ENCODE data around the gene ANKRD55.
"Not testable (repeated sequence)": the region's sequence is repeated elsewhere in the genome, so short reads cannot be mapped to it uniquely, and the experiment has no call there.

Gene ANKRD55

DNA sequence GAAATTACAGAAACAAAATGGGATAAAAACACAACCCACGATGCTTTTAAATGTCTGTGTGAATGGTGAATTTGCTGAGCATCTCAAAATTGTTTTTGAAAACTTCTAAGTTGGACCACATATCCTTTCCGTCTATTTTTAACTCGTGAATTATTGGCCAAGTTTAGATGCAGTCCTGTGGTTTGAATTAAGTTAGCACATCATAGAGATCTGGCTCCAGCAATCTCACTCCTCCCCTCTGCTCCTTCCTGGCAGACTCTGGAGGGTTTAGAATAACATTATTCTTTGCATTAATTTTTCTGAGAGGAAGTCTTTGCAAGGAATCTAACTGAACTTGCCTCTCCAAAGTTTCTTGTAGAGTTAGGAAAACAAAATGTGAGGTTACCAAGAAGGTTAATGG lies 14.5 kb upstream of the ANKRD55 start:
- in situ Hi-C loops (cut with HindIII; ENCODE audit: low pct_unique_long_range_greater_than_20kb, low sequenced_read_pairs), result no loop called here
- DNase-seq (ENCODE audit: low read depth in 1 of 2, low spot score in 1 of 2), result no peak
- no peak for TF ChIP-seq JUND (IDR thresholded peaks at IDR 0.05; ENCODE audit: low read depth)

DNA sequence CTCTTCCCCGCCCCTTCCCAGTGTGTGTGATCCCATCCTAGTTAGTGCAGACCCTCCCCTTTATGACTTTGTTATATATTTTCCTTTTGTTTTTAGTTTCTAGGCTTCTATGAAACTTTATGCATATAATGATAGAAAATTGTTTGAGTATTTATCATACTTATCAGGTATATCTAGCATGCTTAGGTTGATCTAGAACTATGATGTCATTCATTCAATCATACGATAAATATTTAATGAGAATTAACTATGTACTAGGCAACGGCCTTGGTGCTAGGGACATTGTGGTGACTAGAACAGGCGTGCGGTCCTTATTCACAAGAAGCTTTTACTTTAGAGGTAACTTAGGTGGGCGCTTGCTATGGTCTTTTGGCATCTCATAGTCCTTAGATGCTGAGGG lies 13.6 kb upstream of the ANKRD55 start:
- TF ChIP-seq JUND (IDR thresholded peaks at IDR 0.05; ENCODE audit: low read depth), result no peak
- DNase-seq (ENCODE audit: low read depth in 1 of 2, low spot score in 1 of 2), result no peak
- in situ Hi-C loops (cut with HindIII; ENCODE audit: low pct_unique_long_range_greater_than_20kb, low sequenced_read_pairs), result no loop called here

DNA sequence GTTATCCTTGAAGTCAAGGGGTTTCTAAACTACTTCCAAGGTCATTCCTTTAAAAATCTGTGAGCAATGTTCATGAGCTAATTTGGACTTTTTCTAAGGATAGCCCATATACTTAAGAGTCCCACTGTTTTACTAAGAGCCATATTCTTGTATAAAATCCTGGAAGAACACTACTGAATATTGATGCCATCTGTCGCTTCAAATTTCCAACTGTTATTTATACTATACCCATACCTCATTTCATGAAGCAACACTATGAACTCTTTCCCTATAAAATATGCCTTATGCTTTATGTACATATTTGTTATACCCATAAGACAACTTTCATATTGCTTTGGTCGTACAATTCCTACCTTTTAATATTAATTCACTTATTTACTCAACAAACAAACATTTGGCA lies 12.4 kb upstream of the ANKRD55 start:
- DNase-seq (ENCODE audit: low read depth in 1 of 2, low spot score in 1 of 2), result no peak
- TF ChIP-seq JUND (IDR thresholded peaks at IDR 0.05; ENCODE audit: low read depth), result no peak
- in situ Hi-C loops (cut with HindIII; ENCODE audit: low pct_unique_long_range_greater_than_20kb, low sequenced_read_pairs), result no loop called here

DNA sequence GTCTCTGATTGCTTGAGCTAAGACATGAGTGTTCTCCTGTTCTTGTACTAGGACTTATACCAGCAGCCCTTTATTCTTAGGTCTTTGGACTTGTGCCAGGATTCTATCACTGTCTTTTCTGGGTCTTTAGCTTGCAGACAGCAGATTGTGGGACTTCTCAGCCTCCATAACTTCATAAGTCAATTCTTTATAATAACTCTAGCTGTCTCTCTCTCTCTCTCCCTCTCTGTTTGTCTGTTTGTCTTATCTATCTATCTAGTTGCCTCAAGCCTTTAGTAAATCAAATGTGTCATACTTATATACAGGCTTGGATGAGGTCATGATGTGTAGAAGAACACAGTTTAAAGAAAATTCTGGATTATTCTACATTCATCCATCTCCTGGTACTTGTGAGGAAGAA lies 11.5 kb upstream of the ANKRD55 start:
- in situ Hi-C loops (cut with HindIII; ENCODE audit: low pct_unique_long_range_greater_than_20kb, low sequenced_read_pairs), result no loop called here
- DNase-seq (ENCODE audit: low read depth in 1 of 2, low spot score in 1 of 2), result no peak
- TF ChIP-seq JUND (IDR thresholded peaks at IDR 0.05; ENCODE audit: low read depth), result no peak

DNA sequence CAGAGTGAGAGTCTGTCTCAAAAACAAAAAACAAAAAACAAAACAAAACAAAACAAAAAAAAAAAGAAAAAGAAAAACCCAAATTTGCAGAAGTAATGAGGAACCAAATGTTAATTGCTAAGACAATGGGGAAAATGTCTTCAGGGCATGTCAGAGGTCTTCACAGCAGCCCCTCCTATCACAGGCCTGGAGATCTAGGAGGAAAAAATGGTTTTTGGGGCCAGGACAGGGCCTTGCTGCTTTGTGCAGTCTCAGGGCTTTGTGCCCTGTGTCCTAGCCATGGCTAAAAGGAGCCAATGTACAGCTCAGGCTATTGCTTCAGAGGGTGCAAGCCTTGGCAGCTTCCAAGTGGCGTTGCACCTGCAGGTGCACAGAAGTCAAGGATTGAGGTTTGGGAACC lies 9.1 kb upstream of the ANKRD55 start:
- in situ Hi-C loops (cut with HindIII; ENCODE audit: low pct_unique_long_range_greater_than_20kb, low sequenced_read_pairs); DNase-seq (ENCODE audit: low read depth in 1 of 2, low spot score in 1 of 2): not testable (repeated sequence)

DNA sequence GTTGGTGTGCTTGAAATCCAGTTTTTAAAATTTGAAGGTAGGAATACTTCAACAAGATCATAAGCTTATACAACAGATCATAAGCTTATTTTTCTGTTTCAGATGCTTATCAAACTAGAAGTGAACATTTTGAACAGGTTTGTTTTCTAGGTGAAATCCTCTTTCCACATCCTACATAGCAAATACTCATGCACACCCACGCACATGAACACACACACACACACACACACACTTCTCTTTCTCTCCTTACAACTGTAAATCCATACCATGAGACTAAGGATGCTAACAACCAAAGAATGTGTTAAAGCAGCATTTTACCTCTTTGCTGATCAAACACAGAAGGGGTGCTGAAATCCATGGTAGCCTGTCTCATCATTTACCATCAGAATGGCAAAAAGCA lies 592 bp downstream of the ANKRD55 start:
- TF ChIP-seq JUND (IDR thresholded peaks at IDR 0.05; ENCODE audit: low read depth), result no peak
- in situ Hi-C loops (cut with HindIII; ENCODE audit: low pct_unique_long_range_greater_than_20kb, low sequenced_read_pairs), result no loop called here

DNA sequence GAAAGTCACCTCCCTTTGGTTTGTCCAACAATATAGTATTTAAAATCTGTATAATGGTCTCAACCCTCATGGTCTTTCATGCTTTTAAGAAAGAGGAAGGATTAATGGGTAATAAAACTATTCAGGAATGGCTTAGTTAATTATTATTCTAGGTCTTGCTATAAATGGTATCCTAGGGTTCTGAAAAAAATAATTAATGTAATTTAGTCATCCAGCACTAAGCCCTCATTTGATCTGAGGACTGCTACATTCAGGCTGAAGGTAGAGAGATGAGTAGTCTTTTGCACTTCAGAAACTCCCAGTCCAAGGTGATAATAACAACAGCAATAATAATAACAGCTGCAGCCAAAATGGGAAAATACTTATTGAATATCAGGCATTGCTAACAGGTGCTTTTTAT lies 2.6 kb downstream of the ANKRD55 start:
- in situ Hi-C loops (cut with HindIII; ENCODE audit: low pct_unique_long_range_greater_than_20kb, low sequenced_read_pairs), result no loop called here
- TF ChIP-seq JUND (IDR thresholded peaks at IDR 0.05; ENCODE audit: low read depth), result no peak
- no peak for DNase-seq (ENCODE audit: low read depth in 1 of 2, low spot score in 1 of 2)

More for the DNA sequence above, 592 bp downstream of the ANKRD55 start:
- no peak for DNase-seq (ENCODE audit: low read depth in 1 of 2, low spot score in 1 of 2)

DNA sequence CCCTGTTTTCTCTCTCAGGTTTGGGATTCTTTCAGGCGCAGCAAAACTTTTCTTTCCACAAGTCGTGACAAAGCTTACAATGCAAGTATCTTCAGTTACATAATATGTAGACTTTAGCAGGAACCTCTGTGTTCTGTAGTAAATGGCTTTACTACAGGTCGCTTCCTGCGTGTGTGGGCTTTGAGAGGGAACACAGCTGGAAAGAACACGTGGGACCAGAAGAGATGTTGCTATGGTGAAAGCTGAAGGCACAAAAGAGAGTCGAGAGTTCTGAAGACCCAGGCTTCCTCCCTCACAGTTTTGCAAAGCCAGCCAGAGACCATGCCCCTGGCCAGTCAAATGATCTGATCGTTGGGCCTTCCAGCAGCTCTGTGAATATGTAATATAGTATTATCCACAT lies 4.0 kb downstream of the ANKRD55 start:
- no peak for TF ChIP-seq JUND (IDR thresholded peaks at IDR 0.05; ENCODE audit: low read depth)
- DNase-seq (ENCODE audit: low read depth in 1 of 2, low spot score in 1 of 2), result no peak

DNA sequence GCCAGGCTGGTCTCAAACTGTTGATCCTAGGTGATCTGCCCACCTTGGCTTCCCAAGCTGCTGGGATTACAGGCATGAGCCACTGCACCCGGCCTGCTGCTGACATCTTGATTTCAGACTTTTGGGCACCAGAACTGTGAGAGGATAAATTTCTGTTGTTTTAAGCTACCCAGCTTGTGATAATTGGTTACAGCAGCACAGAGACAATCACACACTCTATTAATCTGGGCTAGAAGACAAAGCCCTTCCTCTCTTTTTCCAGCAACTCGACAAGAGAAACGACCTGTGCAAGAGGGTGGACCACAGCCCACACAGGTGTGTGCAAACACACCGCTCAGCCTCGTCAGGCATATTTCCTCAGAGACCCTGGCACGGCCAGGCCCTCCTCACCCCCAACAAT lies 4.5 kb downstream of the ANKRD55 start:
- no peak for TF ChIP-seq JUND (IDR thresholded peaks at IDR 0.05; ENCODE audit: low read depth)
- in situ Hi-C loops (cut with HindIII; ENCODE audit: low pct_unique_long_range_greater_than_20kb, low sequenced_read_pairs), result no loop called here
- DNase-seq (ENCODE audit: low read depth in 1 of 2, low spot score in 1 of 2), result no peak

More for the DNA sequence above, 4.0 kb downstream of the ANKRD55 start:
- in situ Hi-C loops (cut with HindIII; ENCODE audit: low pct_unique_long_range_greater_than_20kb, low sequenced_read_pairs), result no loop called here

DNA sequence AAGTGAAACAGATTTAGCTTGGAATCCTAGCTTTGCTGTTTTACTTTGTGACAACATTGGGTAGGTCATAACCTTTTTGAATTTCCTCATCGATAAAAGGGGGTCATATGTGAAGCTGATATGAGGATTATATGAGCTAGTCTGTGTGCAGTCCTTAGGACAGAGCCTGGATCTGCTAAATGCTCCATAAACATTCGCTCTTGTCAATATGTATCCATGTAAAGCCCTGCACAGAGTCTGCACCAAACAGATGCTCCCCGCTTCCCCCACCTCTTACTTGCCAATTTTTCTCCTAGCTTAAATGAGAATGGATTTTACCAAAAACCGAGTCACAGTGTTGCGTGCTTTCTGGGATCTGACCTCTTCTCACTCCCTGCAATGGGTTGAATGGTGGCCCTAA lies 5.4 kb downstream of the ANKRD55 start:
- no peak for TF ChIP-seq JUND (IDR thresholded peaks at IDR 0.05; ENCODE audit: low read depth)
- no peak for DNase-seq (ENCODE audit: low read depth in 1 of 2, low spot score in 1 of 2)
- in situ Hi-C loops (cut with HindIII; ENCODE audit: low pct_unique_long_range_greater_than_20kb, low sequenced_read_pairs), result no loop called here

DNA sequence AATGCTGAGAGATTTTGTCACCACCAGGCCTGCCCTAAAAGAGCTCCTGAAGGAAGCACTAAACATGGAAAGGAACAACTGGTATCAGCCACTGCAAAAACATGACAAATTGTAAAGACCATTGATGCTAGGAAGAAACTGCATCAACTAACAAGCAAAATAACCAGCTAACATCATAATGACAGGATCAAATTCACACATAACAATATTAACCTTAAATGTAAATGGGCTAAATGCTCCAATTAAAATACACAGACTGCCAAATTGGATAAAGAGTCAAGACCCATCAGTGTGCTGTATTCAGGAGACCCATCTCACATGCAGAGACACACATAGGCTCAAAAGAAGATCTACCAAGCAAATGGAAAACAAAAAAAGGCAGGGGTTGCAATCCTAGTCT lies 9.8 kb downstream of the ANKRD55 start:
- DNase-seq (ENCODE audit: low read depth in 1 of 2, low spot score in 1 of 2); in situ Hi-C loops (cut with HindIII; ENCODE audit: low pct_unique_long_range_greater_than_20kb, low sequenced_read_pairs): not testable (repeated sequence)

DNA sequence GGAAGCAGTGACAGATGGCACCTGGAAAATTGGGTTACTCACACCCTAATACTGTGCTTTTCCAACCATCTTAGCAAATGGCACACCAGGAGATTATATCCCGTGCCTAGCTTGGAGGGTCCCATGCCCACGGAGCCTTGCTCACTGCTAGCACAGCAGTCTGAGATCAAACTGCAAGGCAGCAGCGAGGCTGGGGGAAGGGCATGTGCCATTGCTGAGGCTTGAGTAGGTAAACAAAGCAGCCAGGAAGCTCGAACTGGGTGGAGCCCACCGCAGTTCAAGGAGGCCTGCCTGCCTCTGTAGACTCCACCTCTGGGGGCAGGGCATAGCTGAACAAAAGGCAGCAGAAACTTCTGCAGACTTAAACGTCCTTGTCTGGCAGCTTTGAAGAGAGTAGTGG lies 11.5 kb downstream of the ANKRD55 start:
- DNase-seq (ENCODE audit: low read depth in 1 of 2, low spot score in 1 of 2); in situ Hi-C loops (cut with HindIII; ENCODE audit: low pct_unique_long_range_greater_than_20kb, low sequenced_read_pairs): not testable (repeated sequence)

DNA sequence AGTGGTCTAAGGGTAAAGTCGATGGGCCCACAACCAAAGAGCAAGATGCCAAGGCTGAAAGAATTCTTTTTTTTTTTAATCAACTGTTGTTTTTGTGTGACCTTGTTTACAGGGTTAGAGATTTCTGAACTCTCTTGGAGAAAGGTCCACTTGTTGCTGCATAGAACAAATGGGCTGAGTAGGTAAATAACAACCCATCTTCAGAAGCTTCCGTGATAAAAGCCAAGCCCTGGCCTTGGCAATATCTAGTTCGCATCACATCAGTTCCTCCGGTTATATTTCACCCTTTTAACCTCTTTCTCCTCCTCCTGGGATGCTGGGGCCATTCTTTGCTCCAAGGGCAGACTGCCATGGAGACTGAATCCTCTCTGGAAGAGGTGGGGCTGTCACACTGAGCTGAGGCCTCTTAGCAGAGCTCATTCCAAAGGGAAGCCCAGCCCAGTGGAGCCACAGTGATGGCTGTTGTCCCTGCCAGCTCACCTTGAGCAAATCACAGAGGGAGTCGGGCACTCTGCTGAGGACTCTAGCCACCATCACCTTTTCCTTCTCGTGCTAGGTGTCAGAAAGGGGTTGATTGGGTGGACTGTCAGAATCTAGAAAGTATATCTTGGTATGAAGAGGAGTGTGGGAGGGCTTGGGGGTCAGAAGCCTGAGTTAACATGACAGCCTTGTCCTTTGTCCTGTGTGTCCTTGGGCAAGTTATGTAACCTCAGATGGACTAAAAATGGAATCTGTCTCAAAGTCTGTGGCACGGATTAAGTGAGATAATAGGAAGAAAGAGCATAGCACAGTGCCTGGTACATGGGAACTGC lies 17.9 kb downstream of the ANKRD55 start:
- in situ Hi-C loops (cut with HindIII; ENCODE audit: low pct_unique_long_range_greater_than_20kb, low sequenced_read_pairs), result no loop called here
- TF ChIP-seq JUND (IDR thresholded peaks at IDR 0.05; ENCODE audit: low read depth), result no peak
- no peak for DNase-seq (ENCODE audit: low read depth in 1 of 2, low spot score in 1 of 2)

DNA sequence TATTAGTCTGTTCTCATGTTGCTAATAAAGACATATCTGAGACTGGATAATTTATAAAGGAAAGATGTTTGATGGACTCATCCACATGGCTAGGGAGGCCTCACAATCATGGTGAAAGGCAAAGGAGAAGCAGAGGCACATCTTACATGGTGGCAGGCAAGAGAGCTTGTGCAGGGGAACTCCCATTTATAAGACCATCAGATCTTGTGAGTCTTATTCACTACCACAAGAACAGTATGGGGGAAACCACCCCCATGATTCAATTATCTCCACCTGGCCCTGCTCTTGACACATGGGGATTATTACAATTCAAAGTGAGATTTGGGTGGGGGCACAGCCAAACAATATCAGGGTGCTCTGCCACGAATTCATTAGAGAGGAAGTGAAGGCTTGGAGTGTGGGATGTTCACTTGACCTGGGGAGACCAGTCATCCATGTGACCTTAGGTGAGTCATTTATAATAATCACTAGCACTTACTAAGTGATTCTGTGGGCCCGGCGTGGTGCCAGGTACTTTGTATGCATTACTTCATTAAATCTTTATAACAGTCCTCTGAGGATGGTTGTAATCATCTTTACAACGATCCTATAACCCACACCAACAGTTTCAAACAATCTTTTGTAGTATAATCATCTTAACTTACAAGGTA lies 19.1 kb downstream of the ANKRD55 start:
- in situ Hi-C loops (cut with HindIII; ENCODE audit: low pct_unique_long_range_greater_than_20kb, low sequenced_read_pairs), result not testable (repeated sequence)

More for the DNA sequence above, 19.1 kb downstream of the ANKRD55 start:
- not testable (repeated sequence) for DNase-seq (ENCODE audit: low read depth in 1 of 2, low spot score in 1 of 2)
